ENCODE results near the gene HTR6.

HTR6 gene

GRCh38 chr1:19664453-19665185, at the start of gene HTR6:
TSS of gene HTR6 (plus strand) at chr1:19664875. CDS start at chr1:19665754, 879 bp downstream.
- no peaks in the 10 kb centered on the region for H3K36me3 ChIP-seq (ENCODE audit: control insufficient read depth, insufficient read depth, low read length)
- H3K4me1 ChIP-seq: no peaks in the 10 kb centered on the region
- no peak within 1 kb of the TSS for H3K9ac ChIP-seq
- no peak for TF ChIP-seq CTCF (IDR thresholded peaks at IDR 0.05)
- H3K27me3 ChIP-seq (ENCODE audit: control insufficient read depth, insufficient read depth, low read length): no peaks in the 10 kb centered on the region
- H3K79me2 ChIP-seq: no peaks in the 10 kb centered on the region
- no peak within 1 kb of the TSS for H3K4me2 ChIP-seq (ENCODE audit: low read length)
- H3K27ac ChIP-seq: no peak within 1 kb of the TSS
- H3K9me3 ChIP-seq (ENCODE audit: control insufficient read depth, low read length): no peaks in the 10 kb centered on the region
- H3K4me3 ChIP-seq (ENCODE audit: low read depth, low read length): no peak within 1 kb of the TSS
- no peak within 1 kb of the TSS for H2AFZ ChIP-seq

- H3K9ac ChIP-seq: no peak overlapping the region
- no peak overlapping the region for H3K27ac ChIP-seq
Measured at GRCh38 chr1:19615438-19615837, 49.2 kb upstream of the HTR6 start.

GRCh38 chr1:19616489-19616888, 48.2 kb upstream of the HTR6 start:
- Histone ChIP-seq H3K79me2 (peaks cover 21% of the 10 kb centered on the region), H3K27ac (no peak overlapping the region), H3K4me3 (ENCODE audit: low read depth, low read length) (no peak overlapping the region), H3K9me3 (ENCODE audit: control insufficient read depth, low read length) (no peaks in the 10 kb centered on the region), H3K4me1 (no peaks in the 10 kb centered on the region), H3K4me2 (ENCODE audit: low read length) (no peak overlapping the region), H3K36me3 (ENCODE audit: control insufficient read depth, insufficient read depth, low read length) (no peaks in the 10 kb centered on the region), H3K27me3 (ENCODE audit: control insufficient read depth, insufficient read depth, low read length) (no peaks in the 10 kb centered on the region), H2AFZ (no peak overlapping the region), H3K9ac (no peak overlapping the region)
- TF ChIP-seq CTCF (IDR thresholded peaks at IDR 0.05): no peak

More at GRCh38 chr1:19615438-19615837, 49.2 kb upstream of the HTR6 start:
- H3K79me2 ChIP-seq: peaks cover 20% of the 10 kb centered on the region
- no peaks in the 10 kb centered on the region for H3K9me3 ChIP-seq (ENCODE audit: control insufficient read depth, low read length)
- no peaks in the 10 kb centered on the region for H3K4me1 ChIP-seq
- no peaks in the 10 kb centered on the region for H3K36me3 ChIP-seq (ENCODE audit: control insufficient read depth, insufficient read depth, low read length)
- TF ChIP-seq CTCF (IDR thresholded peaks at IDR 0.05): no peak
- H3K27me3 ChIP-seq (ENCODE audit: control insufficient read depth, insufficient read depth, low read length): no peaks in the 10 kb centered on the region
- H2AFZ ChIP-seq: no peak overlapping the region
- H3K4me2 ChIP-seq (ENCODE audit: low read length): no peak overlapping the region
- no peak overlapping the region for H3K4me3 ChIP-seq (ENCODE audit: low read depth, low read length)

- no peak overlapping the region for H3K27ac ChIP-seq
- no peak overlapping the region for H3K9ac ChIP-seq
- no peak overlapping the region for H3K4me2 ChIP-seq (ENCODE audit: low read length)
- no peaks in the 10 kb centered on the region for H3K4me1 ChIP-seq
- H3K27me3 ChIP-seq (ENCODE audit: control insufficient read depth, insufficient read depth, low read length): no peaks in the 10 kb centered on the region
- peaks cover 21% of the 10 kb centered on the region for H3K79me2 ChIP-seq
- no peak overlapping the region for H2AFZ ChIP-seq
- H3K36me3 ChIP-seq (ENCODE audit: control insufficient read depth, insufficient read depth, low read length): no peaks in the 10 kb centered on the region
- no peak overlapping the region for H3K4me3 ChIP-seq (ENCODE audit: low read depth, low read length)
- no peaks in the 10 kb centered on the region for H3K9me3 ChIP-seq (ENCODE audit: control insufficient read depth, low read length)
- no peak for TF ChIP-seq CTCF (IDR thresholded peaks at IDR 0.05)
Measured at GRCh38 chr1:19617376-19617775, 47.3 kb upstream of the HTR6 start.

- Histone ChIP-seq H3K36me3 (ENCODE audit: control insufficient read depth, insufficient read depth, low read length) (no peaks in the 10 kb centered on the region), H2AFZ (no peak overlapping the region), H3K4me1 (no peaks in the 10 kb centered on the region), H3K4me2 (ENCODE audit: low read length) (no peak overlapping the region), H3K27me3 (ENCODE audit: control insufficient read depth, insufficient read depth, low read length) (no peaks in the 10 kb centered on the region), H3K27ac (no peak overlapping the region), H3K9ac (no peak overlapping the region), H3K79me2 (peaks cover 16% of the 10 kb centered on the region), H3K9me3 (ENCODE audit: control insufficient read depth, low read length) (no peaks in the 10 kb centered on the region), H3K4me3 (ENCODE audit: low read depth, low read length) (no peak overlapping the region)
- no peak for TF ChIP-seq CTCF (IDR thresholded peaks at IDR 0.05)
Measured at GRCh38 chr1:19618428-19618827, 46.2 kb upstream of the HTR6 start.

Measured in parathyroid adenoma (tissue), 2 donors.